Transverse colon (tissue), 4 donors: ENCODE data around the gene CCNY.

Experiments used
- CTCF ChIP-seq, 5 experiments: fragments of 200-600 bp in 3 of 5; fragments of 450-650 bp in 2 of 5; sonication (generic) in 3 of 5; IDR thresholded peaks; 1 replicate in 2 of 5; 2 replicates in 3 of 5; pipeline ENCODE4 v1.5.1; 2016 to 2017; ENCODE audit warnings: antibody characterized with exemption in 5 of 5, inconsistent platforms in 3 of 5, mild to moderate bottlenecking in 2 of 5, moderate library complexity in 1 of 5
- EP300 ChIP-seq: sonication (generic); formaldehyde crosslinking; IDR thresholded peaks from one replicate; pipeline ENCODE4 v1.6.1; 2017; ENCODE audit warnings: antibody characterized with exemption, low read depth
- POLR2A ChIP-seq: fragments of 450-650 bp; IDR thresholded peaks from one replicate; pipeline ENCODE4 v1.6.1; 2016; ENCODE audit warnings: antibody characterized with exemption, mild to moderate bottlenecking, moderate library complexity
- POLR2AphosphoS5 ChIP-seq, 3 donors: sonication (generic); formaldehyde crosslinking; IDR thresholded peaks; one replicate each; pipeline ENCODE4 v1.6.1; 2016; ENCODE audit warnings: antibody characterized with exemption in 3 of 3

GRCh38 chr10:35294506-35294905, 41.8 kb upstream of the CCNY start:
- TF ChIP-seq CTCF (IDR thresholded peaks at IDR 0.05) (no peak), POLR2AphosphoS5 (IDR thresholded peaks at IDR 0.05) (no peak), POLR2A (no peak), EP300 (no peak)
